ENCODE results near the gene ANKRD9. TPM values are rescaled to one million over a fixed set of nuclear protein-coding genes. Genes with fewer than 3 reads are reported as not detected.

ANKRD9 gene
- total RNA-seq, 4 donors from 2014 or later: 3.6 to 26.8 (median 6.9) TPM

DNA sequence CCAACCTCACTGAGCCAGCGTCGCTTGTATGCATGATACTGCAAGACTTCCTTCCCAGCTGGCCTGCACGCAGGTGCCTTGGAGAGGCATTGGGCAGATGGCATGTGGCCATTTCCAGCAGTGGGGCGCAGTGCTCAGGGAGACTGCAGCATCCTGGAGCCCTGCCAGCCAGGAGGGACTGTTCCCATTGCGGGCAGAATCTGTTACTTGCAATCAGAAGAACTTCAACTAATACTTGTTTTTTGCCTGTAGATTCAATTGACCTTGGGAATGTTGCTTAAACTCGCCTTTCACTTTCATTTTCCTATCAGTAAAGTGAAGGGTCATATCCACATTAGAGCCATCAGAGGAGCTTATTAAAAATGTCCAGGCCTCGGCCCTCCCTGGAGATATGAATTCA is 29.8 kb downstream of the ANKRD9 start:
- TF ChIP-seq, protein P1, sequence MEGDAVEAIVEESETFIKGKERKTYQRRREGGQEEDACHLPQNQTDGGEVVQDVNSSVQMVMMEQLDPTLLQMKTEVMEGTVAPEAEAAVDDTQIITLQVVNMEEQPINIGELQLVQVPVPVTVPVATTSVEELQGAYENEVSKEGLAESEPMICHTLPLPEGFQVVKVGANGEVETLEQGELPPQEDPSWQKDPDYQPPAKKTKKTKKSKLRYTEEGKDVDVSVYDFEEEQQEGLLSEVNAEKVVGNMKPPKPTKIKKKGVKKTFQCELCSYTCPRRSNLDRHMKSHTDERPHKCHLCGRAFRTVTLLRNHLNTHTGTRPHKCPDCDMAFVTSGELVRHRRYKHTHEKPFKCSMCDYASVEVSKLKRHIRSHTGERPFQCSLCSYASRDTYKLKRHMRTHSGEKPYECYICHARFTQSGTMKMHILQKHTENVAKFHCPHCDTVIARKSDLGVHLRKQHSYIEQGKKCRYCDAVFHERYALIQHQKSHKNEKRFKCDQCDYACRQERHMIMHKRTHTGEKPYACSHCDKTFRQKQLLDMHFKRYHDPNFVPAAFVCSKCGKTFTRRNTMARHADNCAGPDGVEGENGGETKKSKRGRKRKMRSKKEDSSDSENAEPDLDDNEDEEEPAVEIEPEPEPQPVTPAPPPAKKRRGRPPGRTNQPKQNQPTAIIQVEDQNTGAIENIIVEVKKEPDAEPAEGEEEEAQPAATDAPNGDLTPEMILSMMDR (IDR thresholded peaks at IDR 0.05; ENCODE audit: low read depth): no peak

DNA sequence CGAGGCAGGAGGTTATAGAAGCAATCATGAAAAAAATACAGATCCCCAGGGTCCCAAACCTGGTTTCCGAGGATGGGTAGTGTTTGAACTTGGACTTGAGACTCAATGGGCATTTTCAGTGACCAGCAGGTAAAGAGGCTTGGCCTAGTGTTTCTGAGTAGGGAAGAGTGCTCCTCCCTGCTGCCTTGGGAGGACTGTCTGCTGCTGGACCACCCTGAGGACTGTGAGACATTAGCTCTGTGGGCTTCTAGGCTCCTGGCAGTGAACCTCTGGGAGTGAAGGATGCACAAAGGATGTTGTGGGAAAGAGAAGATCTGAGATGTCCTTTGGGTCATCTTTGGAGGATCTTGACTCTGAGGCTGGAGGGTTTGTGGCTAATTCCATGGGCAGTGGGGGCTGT is 30.5 kb downstream of the ANKRD9 start:
- TF ChIP-seq, protein P1 (IDR thresholded peaks at IDR 0.05; ENCODE audit: low read depth): no peak

DNA sequence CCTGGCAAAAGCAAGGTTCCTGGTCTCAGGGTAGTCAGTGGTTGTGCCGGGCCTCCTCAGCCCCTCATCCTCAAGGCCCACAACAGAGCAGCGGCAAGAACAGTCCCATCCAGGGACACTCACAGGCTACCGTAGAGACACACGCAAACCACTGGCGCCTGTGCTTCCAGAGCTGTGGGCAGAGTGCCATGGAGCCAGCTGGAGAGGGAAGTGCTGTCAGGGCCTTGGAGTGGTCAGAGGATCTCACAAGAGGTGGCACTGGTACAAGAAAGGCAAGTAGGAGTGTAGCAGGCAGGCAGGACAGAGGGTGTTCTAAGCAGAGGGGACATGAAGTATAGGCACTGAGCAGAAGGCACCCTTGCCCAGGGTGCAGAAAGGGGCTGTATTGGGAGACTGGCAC is 34.6 kb downstream of the ANKRD9 start:
- TF ChIP-seq, protein P1 (IDR thresholded peaks at IDR 0.05; ENCODE audit: low read depth): no peak

DNA sequence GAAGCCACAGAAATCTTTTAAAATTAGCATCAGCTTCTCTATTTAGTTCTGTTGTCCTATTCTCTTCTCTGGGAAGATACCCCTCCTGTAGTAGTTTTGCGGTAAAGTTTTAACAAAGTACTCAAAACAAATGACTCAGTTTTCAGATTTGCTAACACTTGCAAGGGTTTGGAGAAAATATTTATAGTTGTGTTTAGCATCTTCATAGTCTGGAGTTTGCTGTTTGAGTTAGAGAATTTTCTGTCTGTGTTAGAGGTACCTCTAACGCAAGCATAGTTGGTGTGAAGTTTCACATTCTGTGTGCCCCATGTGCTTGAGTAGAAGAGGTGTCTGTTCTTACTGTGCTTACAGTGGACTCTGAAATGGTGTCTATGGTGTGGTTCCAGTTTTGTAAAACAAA is 36.0 kb downstream of the ANKRD9 start:
- TF ChIP-seq, protein P1 (IDR thresholded peaks at IDR 0.05; ENCODE audit: low read depth): no peak

DNA sequence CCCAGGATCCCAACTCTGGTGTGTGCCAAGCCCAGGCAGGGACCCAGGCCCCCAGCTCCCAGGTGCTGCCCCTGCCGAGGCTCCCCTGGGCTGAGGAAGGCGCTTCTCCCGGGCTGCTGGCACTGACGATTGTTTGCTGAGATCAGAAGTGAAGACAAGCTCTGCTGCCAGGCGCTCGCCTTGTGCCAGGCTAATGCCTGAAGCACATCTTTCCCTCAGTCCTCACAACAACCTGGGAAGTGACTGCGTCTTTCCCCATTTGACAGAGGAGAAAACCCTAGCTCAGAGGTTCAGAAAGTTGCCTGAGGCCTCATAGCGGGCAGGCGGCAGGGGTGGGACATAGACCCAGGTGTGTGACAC is 36.8 kb downstream of the ANKRD9 start:
- TF ChIP-seq, protein P1 (IDR thresholded peaks at IDR 0.05; ENCODE audit: low read depth): no peak

DNA sequence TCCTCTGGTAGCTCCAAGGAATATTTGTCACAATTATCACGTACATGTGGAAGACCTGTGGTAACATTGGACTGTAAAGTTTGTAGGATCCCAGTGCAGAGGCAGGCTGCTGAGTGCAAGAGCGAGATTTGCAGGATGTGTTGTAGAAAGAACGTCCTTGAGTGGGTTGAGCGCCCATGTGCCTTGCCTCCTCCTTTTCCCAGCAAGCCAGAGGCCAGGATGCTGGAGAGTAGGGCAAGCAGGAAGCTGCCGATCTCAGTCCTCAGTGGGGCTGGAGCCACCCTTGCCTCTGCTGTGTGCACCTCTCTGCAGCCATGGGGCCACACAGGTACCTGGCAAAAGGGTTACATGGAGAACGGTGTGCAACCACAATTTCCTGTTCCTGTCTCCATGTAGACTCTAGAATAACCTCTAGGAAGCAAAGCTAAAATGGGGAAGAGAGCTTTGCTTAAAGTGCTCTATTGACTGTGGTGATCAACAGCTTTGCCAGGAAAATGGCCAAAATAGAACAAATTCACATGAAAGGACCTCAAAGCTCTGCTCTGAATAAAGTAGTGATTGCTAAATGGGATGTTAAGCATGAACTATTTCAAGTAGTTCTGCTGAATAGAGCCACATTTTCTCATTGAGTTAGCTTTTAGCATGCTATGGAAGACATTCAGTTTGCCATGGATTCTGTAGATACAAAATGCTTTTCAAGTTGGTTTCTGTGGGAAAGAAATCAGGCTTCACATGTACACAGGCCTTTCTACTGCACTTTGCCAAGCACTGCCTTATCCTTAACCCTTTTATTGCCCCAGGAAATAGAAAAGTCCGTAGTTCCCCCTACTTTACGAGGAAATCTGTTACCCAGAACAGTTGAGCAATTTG is 37.4 kb downstream of the ANKRD9 start:
- TF ChIP-seq, protein P1 (IDR thresholded peaks at IDR 0.05; ENCODE audit: low read depth): no peak

DNA sequence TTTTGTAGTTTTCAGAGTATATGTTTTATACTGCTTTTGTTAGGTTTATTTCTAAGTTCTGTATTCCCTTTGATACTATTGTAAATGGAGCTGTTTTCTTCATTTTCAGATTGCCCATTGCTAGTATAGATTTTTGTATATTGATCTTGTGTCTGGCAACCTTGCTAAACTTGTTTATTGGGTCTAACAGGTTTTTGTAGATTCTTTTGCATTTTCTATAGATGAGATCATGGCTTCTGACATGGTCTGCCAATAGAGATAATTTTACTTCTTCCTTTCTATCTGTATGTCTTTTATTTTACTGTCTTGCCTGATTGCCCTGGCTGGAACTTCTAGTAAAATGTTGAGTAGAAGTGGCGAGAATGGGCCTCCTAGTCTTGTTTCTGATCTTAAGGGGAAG is 40.3 kb downstream of the ANKRD9 start:
- TF ChIP-seq, protein P1 (IDR thresholded peaks at IDR 0.05; ENCODE audit: low read depth): no peak
